GM21526 (cell line): ENCODE results near the gene TBX1.
"Not testable (repeated sequence)": the region's sequence is repeated elsewhere in the genome, so short reads cannot be mapped to it uniquely, and the experiment has no call there.

Source experiments
- ATAC-seq: cut with Tn5 transposase; IDR thresholded peaks from one replicate; pipeline ENCODE4 v1.9.1; 2021; ENCODE audit warnings: moderate library complexity; ENCODE audit not compliant: unreplicated experiment, low FRiP score

The TBX1 gene

DNA sequence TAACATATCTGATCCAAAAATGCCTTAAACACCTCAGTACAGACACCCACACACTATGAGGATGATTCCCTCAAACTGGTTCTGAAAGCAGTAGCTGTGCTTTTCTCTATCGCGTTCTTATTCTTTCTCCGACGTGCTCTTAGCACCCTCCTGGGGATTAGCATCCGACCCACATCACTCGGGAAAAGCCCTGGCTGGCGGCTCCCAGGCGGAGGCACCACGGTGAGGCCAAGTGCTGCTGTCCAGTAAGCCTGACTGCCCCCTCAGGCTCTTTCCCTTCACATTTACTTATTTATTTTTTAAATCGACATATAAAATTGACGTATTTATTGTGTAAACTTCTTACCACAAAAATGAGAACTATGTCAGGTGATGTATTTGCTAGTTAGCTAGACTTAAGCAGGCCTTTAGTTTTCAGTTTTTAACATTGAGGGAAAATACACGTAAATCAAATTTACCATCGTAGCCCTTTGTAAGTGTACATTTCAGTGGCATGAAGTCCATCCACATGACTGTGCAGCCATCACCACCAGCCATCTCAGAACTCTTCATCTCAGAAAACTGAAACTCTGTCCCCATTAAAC is 19.2 kb downstream of the TBX1 start:
- ATAC-seq = no peak

DNA sequence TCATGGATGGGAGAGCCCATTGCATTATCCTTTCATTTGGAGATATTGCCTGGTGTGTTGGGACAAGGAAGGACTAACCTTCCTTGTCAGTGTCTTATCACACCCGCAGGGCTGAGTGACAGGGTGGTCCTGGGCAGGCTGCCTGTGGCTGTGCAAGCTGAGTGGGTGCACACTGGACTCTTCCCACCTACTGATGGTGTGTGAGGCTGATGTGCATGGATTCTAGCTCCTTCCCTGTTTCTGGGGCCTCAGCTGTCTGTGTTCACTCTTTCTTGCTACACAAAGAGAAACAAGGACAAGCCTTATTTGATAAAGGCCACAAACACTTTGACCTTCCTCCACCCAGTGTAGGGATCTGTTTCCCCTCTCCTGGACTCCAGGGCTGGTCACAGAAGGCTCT is 22.0 kb downstream of the TBX1 start:
- ATAC-seq = no peak

DNA sequence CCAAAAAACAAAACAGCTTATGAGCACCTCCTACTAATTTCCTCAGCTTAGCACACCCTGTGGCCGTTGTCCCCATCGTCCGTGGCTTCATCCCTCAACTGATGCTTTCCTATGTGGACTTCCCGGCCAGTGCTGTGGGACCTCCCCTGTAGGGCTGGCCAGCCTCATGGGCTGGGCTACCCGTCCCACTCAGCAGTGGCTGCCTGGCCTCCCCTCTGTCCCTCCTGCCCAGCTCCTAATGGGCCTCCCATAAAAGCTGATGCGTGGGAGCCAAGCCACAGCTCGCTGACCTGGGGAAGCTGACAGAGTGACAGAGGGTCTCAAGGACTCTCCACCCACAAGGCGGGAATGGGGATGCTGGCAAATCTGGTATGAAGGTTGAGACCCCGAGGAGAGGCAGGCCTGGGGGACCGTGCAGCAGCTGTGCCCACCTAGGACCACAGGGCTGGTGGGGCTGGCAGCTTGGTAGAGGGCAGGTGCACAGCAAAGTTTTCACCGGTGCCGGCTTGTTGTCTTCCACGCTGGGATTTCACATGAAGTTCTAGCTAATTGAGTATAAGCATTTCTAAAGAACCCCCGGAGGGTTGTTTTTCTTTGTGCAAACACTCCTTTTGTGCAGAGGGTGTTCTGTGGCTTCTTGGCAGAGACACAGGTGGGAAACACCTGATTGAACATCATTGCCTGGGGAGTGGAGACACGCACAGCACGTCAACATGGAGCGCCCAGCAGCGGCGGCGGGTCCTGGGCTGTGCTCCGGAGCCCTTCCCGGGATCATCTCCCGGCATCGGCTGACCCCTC is 23.2 kb downstream of the TBX1 start:
- ATAC-seq = no peak

DNA sequence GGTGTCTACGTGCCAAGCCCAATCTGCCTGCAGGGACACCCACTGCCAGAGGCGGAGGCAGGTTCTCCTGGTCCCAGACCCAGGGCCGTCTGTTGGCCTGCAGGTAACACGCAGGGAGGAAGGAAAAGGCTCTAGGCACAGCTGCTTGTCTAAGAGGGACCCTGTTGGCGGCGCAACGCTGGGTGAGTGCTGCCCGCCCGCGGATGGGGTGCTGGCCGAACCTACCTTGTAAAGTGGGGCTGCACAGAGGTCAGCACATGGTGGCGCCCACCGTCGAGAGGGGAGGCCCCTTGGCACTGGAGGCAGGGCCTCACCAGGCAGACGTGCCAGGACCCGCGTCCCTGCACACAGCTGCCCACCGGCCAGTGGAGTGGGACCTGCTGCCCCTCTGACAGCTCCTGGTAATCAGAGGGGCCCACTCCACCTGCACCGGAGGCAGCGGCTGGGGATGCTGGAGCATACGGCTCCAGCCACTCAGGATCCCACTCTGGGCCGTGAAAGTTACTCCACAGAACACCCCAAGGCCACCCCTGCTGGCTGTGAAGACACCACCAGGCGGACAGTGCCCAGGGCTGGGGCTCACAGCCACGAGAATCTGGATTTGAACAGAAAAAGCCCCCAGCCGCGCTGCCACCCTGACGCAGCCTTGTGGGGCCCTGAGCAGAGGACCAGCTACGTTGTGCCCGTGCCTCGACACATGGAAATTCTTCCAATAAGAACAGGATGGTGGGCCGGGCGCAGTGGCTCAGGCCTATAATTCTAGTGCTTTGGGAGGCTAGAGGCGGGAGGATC is 24.0 kb downstream of the TBX1 start:
- no peak for ATAC-seq

DNA sequence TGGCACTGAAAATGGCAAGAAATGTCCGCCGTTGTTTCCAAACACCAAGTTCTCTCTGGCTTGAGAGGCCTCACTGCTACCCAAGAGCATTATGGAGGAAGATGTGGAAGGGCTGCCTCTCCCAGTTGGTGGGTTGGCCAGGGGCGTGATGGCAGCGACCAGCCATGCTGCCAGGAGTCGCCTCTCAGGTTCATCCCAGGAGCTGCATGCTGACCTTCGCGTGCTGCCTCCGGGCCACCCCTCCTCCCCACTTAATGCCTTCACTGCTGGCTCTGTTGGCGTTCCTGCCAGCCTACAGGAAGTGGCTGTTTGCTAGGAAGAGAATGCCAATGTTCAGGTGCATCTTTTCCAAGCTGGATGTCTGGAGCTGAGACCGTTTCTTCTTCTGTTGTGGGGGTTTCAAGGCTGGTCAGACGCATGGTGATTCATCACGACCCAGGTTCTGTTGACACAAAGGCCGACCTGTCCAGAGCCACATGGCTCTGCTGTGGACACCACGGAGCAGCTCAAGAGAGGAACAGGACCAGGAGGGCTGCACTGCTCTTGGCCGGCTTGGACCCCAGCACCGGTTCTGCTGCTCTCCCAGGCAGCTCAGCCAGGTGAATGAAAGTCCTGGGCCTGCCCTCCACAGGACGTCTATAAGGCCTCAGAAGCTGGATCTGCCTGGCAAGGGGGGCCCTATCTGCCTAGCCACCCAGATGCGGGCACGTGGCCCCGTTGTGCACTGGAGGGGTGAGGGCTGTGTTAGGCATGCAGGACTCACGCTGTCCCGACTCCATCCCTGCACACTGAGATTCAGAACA is 25.1 kb downstream of the TBX1 start:
- ATAC-seq = no peak

DNA sequence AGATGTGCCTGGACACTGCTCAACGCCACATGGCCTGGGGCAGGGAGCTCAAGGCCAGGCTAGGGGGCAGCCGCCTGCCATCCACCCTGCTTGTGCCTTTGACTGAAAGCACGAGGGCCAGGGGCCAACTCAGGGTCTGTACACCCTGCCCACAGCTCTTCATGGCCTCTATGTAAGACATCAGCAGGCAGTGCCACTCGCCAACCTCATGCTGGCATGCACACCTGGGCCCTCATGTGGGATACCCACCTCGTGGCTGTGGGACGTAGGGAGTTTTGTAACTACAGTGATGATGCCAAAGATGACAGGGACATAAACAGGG is 25.6 kb downstream of the TBX1 start:
- ATAC-seq = no peak

DNA sequence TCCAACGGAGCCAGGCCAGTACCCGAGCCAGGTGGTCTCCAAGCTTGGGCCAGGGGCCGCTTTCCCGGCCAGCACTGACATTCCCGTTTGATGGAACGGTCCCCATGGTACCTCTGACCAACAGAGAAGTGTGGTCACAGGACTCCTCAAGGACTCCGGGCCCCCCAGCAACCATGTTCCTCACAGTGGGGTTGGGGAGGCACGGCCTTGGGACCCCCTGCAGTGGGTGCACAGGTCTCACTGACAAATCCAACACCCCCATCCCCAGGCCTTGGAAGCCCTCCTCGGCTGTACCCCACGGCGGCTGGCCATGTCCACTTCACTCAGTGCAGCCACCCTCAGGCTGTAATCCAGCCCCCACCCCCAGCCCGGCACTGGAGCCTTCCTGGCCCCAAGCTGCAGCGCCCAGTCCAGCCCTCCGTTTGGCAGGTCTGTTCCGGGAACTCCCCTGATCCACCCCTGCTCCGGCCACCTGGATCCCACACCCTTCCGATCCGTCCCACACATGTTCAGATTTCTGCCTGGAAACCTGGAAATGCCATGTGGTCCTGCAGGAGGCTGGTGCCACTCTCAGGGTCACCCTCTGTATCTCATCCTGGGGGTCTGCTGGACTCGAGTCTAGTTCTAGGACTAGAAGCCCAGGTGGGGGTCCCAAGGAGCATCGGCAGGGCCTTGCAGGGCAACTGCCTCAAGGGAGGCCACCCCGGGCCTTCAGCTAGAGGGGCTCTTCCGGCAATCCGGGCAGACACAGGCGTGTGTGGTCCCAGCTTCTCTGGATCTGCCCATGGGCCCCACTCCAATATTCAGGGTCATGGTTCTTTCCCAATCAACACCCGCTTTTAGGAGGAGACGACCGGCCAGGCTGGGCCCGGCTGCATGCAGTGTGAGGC is 26.6 kb downstream of the TBX1 start:
- no peak for ATAC-seq

DNA sequence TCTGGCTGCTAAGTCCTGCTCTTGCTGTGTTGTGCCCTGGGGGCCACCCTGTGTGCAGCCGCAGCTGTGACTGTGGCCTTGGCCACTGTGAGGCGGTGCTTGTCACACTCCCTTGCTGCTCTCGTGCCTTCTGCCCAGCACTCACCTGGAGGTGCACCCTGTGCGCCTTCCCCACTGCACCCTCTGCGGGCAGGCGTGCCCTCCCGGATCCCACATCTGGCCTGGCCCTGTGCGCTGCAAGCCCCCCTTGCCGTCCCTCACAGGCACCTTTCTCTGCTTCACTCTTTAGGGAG is 27.2 kb downstream of the TBX1 start:
- ATAC-seq = no peak

DNA sequence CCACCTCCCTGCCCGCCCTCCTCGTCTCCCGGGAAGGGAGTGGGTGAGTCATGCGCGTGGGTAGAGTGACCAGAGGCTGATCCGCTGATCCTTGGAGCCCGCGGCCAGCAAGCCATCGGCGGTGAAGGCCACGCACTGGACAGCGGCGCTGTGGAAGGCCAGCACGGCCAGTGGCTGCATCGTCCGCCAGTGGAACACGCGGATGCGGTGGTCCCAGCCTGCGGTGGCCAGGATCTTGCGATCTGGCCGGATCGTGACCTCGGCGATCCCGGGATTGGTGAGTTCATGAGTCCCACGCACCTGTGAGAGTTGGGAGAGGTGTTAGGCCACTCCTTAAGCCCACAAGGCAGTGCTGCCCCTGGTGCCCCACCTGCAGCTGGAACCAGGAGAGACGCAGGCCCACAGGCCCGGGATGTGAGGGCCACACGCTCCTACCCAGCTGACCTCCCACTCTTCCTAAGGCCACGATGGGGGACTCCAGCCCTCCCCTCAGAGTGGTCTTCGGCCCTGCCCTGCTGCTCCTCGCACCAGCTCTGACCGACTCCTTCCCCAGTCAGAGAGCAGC is 28.2 kb downstream of the TBX1 start:
- ATAC-seq = no peak

DNA sequence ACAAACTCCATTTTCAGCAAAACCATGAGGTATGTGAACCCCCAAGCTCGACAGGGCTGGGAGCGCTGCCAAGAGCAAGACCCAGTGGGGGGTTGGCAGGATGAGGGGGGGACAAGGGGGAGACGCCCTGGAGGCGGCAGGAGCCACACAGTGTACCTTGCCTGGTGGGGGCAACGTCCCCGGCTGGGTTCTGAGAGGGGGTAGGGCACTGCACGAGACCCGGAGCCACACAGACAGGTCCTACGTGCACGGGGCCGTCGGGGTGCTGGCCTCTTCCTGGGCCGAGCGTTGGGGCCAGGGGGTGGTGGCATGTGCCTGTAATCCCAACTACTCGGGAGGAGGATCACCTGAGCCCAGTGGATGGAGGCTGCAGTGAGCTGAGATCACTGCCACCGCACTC is 28.8 kb downstream of the TBX1 start:
- no peak for ATAC-seq

DNA sequence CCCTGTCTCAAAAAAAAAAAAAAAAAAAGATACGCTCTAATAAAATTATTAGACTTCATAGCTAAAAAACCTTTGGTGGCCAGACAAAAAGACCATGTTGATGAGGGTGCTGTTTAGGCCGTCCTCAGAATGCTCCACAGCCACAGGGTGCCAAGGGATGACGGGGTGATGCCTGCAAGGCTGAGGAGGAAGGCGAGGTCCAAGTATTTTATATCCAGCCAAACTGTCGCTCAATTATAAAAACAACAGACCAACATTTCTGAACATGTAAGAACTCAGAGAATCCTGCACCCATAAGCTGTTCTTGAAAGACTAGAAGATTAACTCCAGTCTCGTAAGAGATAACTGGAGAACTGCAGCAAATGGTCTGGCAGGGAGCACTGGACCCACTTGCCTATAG is 29.2 kb downstream of the TBX1 start:
- no peak for ATAC-seq

DNA sequence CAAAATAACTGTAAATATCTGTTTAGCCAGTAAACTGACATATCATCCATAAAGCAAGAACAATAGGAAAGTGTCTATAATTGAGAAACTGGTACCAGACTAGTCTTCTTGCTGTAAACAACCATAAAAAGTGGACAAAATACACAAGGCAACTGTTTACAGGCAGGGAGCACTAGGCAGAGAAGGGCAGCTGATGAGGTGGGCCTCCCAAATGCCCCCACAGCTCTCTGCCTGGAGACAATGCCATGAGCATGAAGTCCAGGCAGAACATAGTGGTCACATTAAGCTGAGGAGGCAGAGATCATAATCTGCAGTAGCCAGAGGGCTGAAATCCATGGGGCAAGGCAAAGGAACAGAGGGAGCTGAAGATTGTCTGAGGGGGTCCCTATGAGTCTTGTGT is 30.7 kb downstream of the TBX1 start:
- ATAC-seq = no peak

DNA sequence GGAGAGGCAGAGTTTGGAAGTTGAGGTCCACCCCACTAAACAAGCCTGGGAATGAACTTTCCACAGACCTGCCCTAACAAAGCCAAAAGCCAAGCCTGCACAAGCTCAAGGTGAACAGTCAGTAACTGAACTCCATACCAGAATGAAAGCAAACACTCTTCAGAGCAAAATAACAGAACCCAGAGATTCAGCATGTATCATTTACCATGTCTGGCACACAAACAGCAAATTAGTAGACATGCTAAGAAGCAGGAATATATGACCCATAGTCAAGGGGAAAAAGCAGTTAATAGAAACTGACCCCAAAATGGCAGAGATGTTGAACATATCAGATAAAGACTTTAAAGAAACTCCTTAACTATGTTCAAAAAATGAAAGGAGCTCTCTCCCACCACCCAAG is 31.3 kb downstream of the TBX1 start:
- no peak for ATAC-seq

DNA sequence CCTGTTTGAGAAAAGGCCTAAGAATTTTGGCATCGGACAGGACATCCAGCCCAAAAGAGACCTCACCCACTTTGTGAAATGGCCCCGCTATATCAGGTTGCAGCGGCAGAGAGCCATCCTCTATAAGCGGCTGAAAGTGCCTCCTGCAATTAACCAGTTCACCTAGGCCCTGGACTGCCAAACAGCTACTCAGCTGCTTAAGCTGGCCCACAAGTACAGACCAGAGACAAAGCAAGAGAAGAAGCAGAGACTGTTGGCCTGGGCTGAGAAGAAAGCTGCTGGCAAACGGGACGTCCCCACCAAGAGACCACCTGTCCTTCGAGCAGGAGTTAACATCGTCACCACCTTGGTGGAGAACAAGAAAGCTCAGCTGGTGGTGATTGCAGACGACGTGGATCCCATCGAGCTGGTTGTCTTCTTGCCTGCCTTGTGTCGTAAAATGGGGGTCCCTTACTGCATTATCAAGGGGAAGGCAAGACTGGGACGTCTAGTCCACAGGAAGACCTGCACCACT is 31.9 kb downstream of the TBX1 start:
- not testable (repeated sequence) for ATAC-seq

DNA sequence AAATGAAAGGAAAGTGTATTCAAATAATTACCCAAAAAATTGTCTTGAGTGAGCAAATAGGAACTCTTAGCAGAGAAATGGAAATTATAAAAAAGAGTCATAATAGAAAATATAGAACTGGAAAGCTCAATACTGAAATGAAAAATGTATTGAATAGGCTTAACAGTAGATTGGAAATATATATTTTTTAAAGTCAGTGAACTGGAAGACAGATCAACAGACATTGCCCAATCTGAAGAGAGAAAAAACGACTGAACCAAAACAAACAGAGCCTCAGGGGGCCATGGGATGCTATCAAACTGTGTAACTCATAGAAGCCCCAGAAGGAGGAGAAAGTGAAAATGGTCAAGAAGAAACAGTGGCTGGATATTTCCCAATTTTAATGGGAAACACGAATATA is 32.6 kb downstream of the TBX1 start:
- no peak for ATAC-seq

DNA sequence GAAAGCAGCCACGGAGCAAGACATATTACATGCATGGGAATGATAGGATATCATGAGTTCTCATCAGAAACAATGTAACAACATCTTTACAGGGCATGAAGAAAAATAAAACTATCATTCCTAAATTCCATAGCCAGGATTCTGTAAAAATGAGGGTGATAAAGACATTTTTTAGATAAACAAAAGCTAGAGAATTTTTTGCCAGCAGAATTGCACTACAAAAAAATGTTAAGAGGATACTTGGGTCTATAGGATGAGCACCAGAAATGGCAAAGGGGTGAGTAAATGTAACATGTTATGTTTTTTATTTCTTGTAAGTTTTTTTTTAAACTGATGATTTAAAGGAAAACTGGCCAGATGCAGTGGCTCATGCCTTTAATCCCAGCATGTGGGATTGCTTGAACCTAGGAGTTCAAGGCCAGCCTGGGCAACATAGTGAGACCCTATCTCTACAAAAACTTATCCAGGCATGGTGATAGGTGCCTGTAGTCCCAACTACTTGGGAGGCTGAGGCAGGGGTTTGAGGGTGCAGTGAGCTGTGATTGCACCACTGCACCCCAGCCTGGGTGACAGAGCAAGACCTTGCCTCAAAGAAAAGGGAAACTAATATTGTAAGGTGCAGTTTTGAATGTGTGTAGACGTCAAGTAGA is 33.2 kb downstream of the TBX1 start:
- no peak for ATAC-seq

DNA sequence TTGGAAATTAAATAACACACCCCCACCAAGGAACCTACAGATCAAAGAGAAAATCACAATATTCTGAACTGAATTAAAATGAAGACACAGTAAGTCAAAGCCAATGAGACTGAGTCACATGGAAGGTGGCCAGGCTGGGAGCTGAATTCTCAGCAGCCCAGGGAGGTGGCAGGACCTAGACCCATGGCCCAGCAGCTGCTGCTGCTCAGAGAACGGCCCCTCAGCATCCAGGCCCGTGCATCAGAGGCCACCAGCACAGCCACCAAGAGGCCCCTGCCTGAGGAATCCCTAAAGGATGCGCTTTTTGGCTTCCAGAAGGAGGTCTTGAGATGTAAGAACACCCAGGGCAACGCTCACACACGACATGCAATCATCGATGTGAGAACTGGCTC is 35.0 kb downstream of the TBX1 start:
- ATAC-seq = no peak

DNA sequence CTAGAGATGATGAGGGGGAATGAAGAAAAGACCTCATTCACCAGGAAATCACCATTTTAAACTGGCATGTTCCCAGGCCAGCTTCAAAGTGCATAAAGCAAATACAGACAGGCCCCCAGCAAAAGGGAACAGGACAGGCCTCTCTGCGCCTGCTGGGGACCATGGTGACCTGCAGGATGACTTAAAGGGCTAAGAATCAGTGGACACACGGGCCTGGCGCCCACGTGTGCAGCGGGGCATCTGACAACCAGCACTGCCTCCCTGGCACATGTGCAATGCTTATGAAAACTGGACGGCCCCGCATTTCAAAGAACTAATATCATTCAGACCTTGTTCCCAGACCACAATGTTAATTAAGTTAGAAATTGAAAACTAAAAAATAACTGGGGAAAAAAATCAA is 35.6 kb downstream of the TBX1 start:
- ATAC-seq = no peak
